Heart left ventricle (tissue), 13 donors: ENCODE measurements around the gene ZC3H13.

Source experiments
- POLR2A ChIP-seq, 2 donors: fragments of 450-650 bp; IDR thresholded peaks; one replicate each; pipeline ENCODE4 v1.6.1; 2017; ENCODE audit warnings: antibody characterized with exemption in 2 of 2, mild to moderate bottlenecking in 2 of 2, moderate library complexity in 2 of 2
- TF ChIP-seq, protein P1 (sequence below), 12 donors: fragments of 200-600 bp; sonication (generic) in 4 of 12; IDR thresholded peaks; one replicate each; pipeline versions ENCODE4 v1.5.0 to v1.8.0; 2018 to 2022; ENCODE audit warnings: antibody characterized with exemption in 12 of 12, mild to moderate bottlenecking in 5 of 12
- donor health status: ischemic (EF 13 %, LVEDD 7.1; RV severe dilation, severe dysfunction).
- donor health status: DM: no; HTN: yes; CAD: no.
- donor health status: DM: no; HTN: no; CAD: no.
- donor health status: ischemic (EF 25% LVEDD 6.9; RV normal size, moderate dysfunction).
- donor health status: ischemic (EF 25% LVEDD 5.7; RV mildly dilated, moderate dysfunction).
- donor health status: ischemic (EF 35%, LVEDD 5.7; RV mildly dilated, moderate dysfunction).
- donor health status: nonischemic (EF 11% LVEDD 7.7; RV severe dilation, severe dysfunction).
- donor health status: DM: yes; HTN: yes; CAD: no.
- donor health status: PGD.
- donor health status: ischemic (EF 29% LVEDD 5.4; RV normal size, mild dysfunction).
- donor health status: nonischemic (EF 23%, LVEDD 6.1; RV moderate dilation, normal function).

GRCh38 chr13:45909089-45909488 is 143.5 kb downstream of the ZC3H13 start:
- TF ChIP-seq, protein P1, sequence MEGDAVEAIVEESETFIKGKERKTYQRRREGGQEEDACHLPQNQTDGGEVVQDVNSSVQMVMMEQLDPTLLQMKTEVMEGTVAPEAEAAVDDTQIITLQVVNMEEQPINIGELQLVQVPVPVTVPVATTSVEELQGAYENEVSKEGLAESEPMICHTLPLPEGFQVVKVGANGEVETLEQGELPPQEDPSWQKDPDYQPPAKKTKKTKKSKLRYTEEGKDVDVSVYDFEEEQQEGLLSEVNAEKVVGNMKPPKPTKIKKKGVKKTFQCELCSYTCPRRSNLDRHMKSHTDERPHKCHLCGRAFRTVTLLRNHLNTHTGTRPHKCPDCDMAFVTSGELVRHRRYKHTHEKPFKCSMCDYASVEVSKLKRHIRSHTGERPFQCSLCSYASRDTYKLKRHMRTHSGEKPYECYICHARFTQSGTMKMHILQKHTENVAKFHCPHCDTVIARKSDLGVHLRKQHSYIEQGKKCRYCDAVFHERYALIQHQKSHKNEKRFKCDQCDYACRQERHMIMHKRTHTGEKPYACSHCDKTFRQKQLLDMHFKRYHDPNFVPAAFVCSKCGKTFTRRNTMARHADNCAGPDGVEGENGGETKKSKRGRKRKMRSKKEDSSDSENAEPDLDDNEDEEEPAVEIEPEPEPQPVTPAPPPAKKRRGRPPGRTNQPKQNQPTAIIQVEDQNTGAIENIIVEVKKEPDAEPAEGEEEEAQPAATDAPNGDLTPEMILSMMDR (IDR thresholded peaks at IDR 0.05): no peak
- TF ChIP-seq POLR2A (IDR thresholded peaks at IDR 0.05): no peak
